ENCODE data around the gene YTHDC1.
A peak's percentile ranks its signal among the peaks of the same experiment; 100 is the strongest.
"Not testable (repeated sequence)": the region's sequence is repeated elsewhere in the genome, so short reads cannot be mapped to it uniquely, and the experiment has no call there.

The YTHDC1 gene

GRCh38 chr4:68349649-68350360 is at the start of gene YTHDC1:
TSS of gene YTHDC1 (minus strand) at chr4:68350090. CDS start at chr4:68349753, 337 bp downstream.
- DNase-seq (ENCODE audit: low read depth) = peak; percentile 91

DNA sequence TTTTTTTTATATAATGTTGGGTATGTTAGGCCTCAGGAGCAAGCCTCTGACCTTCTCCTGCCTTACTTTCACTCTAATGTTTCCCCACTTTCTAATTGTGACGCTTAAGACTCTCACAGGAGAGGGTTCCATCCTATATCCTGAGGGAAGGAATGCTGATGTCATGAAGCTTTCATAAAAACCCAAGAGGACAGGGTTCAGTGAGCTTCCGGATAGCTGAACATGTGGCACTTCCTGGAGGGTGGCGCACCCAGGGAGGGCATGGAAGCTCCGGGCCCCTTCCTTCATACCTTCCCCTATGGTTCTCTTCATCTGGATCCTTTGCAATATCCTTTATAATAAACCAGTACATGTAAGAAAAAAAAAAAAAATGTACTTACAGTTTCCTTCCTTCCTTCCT is 49.4 kb upstream of the YTHDC1 start:
- no peak for DNase-seq (ENCODE audit: low read depth)

GRCh38 chr4:68396756-68397155 is 46.9 kb upstream of the YTHDC1 start:
- DNase-seq (ENCODE audit: low read depth) = no peak

DNA sequence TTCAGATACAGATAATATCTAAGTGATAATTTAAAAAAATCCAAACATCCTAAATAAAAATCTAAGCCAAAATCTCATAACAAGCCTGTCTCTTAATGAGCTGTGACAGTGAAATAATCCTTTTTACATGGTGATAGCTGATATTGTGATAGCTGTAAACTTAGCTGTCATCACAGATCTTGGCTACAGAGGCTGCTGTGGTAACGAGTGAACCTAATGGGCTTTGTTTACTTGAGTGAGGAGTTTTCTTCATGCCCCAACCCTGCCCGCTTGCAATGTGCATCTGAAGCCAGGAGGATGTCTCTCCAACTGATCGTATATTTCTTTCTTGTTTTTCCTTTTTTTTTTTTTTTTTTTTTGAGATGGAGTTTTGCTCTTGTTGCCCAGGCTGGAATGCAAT is 41.5 kb upstream of the YTHDC1 start:
- no peak for DNase-seq (ENCODE audit: low read depth)

- DNase-seq (ENCODE audit: low read depth) = no peak
Observed at GRCh38 chr4:68390205-68390935, 40.5 kb upstream of the YTHDC1 start.

DNA sequence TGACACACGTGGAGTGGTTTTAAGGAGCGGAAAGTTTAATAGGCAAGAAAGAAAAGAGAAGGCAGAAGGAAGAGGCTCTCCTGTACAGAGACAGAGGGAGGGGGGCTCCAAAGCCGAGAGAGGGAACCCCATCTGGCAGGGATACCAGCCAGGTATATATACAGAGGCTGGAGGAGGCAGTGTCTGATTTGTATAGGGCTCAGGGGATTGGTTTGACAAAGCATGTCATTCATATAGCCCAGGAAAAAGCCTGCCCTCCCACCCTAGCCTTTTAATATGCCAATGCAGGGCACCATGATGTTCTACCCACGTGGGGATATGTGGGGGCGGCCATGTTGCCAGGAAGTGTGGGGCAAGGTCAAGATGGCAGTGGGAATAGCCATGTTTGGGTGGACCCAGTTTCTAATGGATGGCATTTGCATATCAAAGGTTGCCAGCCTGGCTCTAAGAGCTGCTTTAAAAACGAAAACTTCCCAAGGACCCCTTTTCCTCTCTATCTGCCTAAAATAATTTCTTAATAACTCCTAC is 39.6 kb upstream of the YTHDC1 start:
- DNase-seq (ENCODE audit: low read depth) = not testable (repeated sequence)

- DNase-seq (ENCODE audit: low read depth) = no peak
Observed at GRCh38 chr4:68388347-68388865, 38.5 kb upstream of the YTHDC1 start.

- no peak for DNase-seq (ENCODE audit: low read depth)
Observed at GRCh38 chr4:68385267-68385666, 35.4 kb upstream of the YTHDC1 start.

GRCh38 chr4:68383115-68383514 is 33.2 kb upstream of the YTHDC1 start:
- no peak for DNase-seq (ENCODE audit: low read depth)

- DNase-seq (ENCODE audit: low read depth) = no peak
Observed at GRCh38 chr4:68378226-68378625, 28.3 kb upstream of the YTHDC1 start.

GRCh38 chr4:68375667-68376559 is 26.0 kb upstream of the YTHDC1 start:
- peak; percentile 5 for DNase-seq (ENCODE audit: low read depth)

- DNase-seq (ENCODE audit: low read depth) = peak; percentile 39
Observed at GRCh38 chr4:68373513-68373912, 23.6 kb upstream of the YTHDC1 start.

GRCh38 chr4:68372588-68372987 is 22.7 kb upstream of the YTHDC1 start:
- DNase-seq (ENCODE audit: low read depth) = no peak

GRCh38 chr4:68369142-68369805 is 19.4 kb upstream of the YTHDC1 start:
- DNase-seq (ENCODE audit: low read depth) = no peak

DNA sequence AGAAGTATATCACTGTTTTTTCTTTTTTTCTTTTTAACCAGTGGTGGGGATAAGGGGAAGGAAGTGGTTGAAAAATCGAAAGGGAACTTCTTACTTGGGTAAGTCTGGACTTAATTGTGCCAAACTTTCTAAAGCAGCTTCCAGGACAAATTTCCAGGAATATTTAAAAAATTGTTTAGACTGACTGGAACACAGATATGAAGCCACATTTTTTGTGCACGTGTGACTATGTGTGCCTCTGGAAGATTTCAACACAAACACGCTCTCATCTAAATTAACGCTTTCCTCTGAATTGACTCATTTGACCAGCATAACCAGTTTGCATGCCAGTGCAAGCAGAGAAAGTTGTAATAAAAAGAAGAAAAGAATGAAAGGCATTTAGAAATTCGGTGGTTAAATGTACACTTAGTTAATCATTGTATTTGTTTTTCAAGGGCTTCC is 18.8 kb upstream of the YTHDC1 start:
- DNase-seq (ENCODE audit: low read depth) = no peak

GRCh38 chr4:68367835-68368234 is 17.9 kb upstream of the YTHDC1 start:
- no peak for DNase-seq (ENCODE audit: low read depth)

- DNase-seq (ENCODE audit: low read depth) = no peak
Observed at GRCh38 chr4:68366600-68366999, 16.7 kb upstream of the YTHDC1 start.

DNA sequence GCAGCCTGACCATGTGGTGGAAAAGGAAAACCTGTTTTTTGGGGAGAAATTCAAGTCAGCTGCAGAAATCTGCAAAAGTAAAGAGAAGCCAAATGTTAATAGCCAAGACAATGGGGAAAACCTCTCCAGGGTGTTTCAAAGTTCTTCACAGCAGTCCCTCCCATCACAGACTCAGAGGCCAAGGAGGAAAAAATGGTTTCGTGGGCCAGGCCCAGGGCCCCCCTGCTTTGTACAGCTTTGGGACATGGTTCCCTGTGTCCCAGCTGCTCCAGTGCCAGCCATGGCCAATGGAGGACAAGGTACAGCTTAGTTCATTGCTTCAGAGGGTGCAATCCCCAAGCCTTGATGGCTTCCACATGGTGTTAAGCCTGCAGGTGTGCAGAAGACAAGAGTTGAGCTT is 15.2 kb upstream of the YTHDC1 start:
- DNase-seq (ENCODE audit: low read depth) = no peak

- DNase-seq (ENCODE audit: low read depth) = no peak
Observed at GRCh38 chr4:68361146-68361589, 11.3 kb upstream of the YTHDC1 start.

- DNase-seq (ENCODE audit: low read depth) = no peak
Observed at GRCh38 chr4:68360231-68360968, 10.5 kb upstream of the YTHDC1 start.

- no peak for DNase-seq (ENCODE audit: low read depth)
Observed at GRCh38 chr4:68359508-68359907, 9.6 kb upstream of the YTHDC1 start.

All from activated T-helper 1 cell treated with Interleukin-2 at 50 U/mL for 16 hours (primary cell).